ENCODE data around the gene GPX7.

The GPX7 gene

DNA sequence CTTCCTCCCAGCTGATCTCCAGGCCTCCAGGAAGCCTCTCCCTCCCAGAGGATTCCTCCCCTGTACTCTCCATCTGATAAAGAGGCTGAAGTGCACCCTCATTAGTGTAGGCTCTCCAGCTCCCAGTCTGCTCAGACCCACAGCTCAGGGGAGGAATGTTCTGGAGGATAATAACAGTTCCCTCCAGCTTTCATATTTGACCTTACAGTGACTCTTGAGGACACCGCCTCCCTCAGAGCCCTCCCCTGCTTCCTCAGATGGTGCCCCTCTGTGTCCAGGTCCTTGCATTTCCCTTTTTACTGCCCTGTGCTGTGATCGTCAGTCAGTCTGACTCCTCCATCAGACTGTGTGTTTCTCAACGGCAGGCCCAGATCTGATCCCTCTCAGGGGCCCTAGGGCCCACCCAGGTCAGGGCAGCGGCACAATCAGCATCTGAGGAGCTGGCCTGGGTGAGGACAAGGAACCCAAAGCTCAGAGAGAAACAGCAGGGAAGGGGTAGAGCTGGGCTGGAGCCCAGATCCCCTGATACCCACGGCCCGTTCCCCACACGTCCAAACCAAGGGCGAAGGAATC lies 29.7 kb downstream of the GPX7 start:
- FAIRE-seq = peak; percentile 91

DNA sequence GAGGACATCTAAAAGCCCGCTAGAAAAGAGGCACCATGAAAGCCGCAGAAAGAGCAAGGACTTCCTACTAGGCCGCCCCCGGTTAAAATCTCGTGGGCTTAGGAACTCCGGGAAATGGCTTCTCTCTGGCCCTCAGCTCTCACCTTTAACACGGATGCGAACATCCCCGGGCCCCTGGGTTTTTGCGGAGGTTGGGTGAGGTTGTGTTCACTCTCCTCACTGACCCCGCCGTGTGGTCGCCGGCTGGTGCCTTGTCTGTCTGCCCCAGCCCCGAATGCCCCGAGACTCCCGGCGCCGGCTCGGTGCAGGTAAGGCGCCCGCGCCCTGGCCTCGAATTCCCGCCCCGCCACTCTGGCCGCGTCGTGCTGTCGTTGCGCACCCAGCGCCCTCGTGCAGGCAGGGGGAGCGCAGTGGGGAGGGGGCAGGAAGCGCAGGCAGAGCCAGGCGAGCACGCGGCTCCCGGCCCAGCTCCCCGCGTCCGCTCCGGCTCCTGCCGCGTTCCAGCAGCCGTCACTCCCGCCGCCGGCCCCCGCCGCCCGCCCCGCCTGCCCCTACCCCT lies 30.6 kb downstream of the GPX7 start, which contains the start of gene SHISAL2A:
TSS of gene SHISAL2A (plus strand) at position 437 of the 559 bp plus-strand sequence. CDS start 326 bp downstream, outside the sequence.
- FAIRE-seq = no peak

DNA sequence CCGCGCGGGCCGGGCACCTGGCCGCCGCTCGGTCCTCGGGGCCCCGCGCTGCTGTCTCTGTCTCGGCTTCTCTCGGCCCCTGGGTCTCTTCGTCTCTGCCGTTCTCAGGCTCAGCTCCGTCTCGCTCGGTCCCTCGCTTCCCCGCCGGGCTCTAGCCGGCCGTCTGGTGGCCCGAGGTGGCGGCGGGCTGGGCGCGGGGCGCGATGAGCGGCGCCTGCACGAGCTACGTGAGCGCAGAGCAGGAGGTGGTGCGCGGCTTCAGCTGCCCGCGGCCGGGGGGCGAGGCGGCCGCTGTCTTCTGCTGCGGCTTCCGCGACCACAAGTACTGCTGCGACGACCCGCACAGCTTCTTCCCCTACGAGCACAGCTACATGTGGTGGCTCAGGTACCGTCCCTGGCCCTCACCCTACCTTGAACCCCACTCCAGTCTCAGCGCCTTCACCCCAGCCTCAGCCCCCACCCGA lies 31.2 kb downstream of the GPX7 start:
- no peak for FAIRE-seq

DNA sequence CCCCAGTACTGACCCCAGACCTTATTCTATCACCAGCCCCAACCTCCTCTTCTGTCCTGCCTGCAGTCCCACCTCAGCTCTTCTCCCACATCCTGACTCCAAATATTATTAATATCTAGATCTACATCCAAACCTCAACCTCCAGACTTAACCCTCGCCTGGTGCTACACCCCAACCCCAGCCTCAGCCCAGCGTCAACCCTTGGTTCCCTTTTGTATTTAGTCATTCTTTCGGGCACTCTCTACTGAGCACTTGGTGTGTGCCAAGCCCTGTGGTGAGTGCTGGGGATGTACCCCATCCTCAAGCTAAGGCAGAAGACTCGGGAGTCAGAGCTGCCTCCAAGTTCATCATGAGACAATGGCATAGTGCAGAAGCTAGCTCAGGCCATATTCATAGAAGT lies 31.9 kb downstream of the GPX7 start:
- no peak for FAIRE-seq

DNA sequence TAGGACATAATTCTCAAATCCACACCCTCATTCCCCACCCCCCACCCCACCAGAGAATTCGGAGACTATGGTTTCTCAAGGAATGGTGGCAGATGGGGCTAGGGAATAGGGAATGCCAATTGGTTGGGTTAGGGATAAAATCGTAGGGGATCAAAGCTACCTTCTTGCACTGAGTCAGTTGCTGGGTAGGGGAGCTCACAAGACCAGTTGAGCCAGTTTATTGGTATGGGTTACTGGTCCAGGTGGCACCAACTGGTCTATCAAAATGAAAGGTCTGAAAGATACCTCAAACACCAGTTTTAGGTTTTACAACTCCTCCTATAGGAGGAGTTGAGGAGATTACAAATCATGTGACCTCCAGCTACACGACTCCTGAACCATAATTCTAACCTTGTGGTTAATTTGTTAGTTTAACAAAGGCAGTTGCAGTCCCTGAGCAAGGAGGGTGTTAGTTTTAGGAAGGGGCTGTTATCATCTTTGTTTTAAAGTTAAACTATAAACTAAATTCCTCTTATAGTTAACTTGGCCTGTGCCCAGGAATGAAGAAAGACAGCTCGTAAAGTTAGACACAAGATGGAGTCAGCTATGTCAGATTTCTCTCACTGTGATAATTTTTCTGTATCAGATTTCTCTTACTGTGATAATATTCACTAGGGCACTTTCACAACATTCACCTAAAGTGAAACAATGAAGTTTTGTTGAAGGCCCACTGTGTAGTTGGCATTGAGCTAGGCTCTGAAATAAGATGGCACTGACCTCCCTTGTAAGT lies 33.3 kb downstream of the GPX7 start:
- FAIRE-seq = no peak

DNA sequence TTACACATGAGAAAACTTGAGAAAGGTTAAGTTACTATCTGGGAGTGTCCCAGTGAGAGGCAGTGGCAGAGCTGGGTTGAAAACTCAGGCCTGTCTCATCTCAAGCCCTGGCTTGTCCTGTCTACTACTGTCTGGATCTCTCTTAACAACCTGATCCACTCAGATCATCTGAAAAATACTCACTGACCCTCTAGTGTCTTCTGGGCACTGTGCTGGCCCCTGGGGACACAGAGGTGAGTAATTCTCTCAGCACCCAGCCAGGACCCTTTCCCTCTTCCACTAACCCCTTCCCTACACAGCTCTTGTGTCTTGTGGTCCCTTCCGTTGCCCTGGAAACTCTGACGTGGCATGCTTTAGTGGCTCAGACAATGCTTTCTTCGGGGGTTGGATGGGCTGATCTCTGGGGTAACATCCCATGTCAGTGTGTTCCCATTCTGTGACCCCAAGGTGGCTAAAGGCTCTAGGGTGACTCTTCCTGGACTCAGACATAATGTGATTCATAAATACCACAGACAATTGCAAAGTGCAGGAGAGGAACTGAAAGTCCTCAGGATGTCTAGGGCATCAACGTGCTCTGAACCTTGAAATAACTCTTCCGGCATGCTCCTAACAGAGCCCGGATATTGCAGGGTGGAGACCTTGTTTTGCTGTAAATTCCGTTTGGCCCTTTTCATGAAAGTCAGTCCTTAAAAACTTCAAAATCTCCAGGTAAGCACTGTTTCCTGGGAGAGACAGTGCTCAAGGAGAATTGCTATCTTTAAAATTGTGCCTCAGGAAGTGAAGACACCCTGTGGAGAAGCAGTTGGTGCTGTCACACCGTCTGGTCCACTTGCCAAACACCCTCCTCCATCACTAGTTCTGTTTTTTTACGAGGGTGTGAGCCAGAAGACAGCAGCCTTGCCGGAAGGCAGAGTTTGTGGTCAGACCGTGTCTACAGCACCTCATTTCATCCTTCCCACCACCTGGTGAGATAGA lies 34.8 kb downstream of the GPX7 start:
- no peak for FAIRE-seq

DNA sequence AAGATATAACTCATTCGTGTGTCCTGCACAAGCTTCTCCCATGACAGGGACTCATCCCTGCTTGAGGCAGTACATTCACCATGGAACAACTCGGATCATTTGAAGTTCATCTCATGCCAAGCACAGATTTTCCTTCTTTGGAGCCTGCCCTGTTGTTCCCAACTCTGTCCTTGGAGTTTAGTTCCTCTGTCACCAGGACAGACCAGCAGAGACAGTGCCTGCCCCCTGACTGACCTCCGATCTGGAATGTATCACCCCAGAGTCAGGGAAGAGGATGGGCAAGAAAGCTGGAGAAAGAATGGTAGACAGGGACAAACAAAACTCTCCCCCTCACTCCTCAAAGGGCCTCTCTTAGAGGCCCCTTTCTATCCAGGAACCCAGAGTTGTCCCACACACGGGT lies 35.8 kb downstream of the GPX7 start:
- FAIRE-seq = no peak

DNA sequence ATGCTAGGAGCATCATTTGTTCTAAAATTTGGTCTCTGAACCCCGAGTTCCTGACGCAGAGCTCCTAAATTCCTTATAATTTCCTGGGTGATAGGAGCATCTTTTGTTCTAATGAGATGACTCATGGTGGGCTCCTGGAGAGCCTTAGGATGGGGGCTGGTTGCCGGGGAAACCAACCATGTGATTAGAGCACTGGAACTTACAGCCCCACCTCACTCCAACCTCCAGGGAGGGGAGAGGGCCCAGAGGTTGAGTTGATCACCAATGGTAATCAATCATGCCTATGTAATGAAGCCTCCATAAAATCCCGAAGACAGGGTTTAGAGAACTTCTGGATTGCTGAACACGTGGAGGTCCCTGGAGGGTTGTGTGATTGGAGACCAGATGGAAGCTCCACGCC lies 38.5 kb downstream of the GPX7 start:
- no peak for FAIRE-seq

DNA sequence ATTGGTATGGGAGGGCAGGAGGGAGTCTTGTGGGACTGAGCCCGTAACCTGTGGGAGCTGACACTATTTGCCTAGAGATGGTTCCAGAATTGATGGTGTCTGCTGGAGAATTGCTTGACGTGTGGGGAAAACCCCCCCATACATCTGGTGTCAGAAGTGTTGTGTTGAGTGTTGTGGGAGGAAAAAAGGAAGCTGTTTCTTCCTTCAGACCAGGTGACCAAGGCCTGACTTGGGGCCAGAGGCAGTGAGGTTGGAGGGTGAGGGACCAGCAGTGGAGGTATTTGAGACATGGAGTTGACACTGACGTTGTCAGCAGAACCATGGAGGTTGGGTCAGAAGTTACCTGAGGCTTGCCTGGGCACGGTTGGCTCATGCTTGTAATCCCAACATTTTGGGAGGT lies 39.1 kb downstream of the GPX7 start:
- FAIRE-seq = no peak

DNA sequence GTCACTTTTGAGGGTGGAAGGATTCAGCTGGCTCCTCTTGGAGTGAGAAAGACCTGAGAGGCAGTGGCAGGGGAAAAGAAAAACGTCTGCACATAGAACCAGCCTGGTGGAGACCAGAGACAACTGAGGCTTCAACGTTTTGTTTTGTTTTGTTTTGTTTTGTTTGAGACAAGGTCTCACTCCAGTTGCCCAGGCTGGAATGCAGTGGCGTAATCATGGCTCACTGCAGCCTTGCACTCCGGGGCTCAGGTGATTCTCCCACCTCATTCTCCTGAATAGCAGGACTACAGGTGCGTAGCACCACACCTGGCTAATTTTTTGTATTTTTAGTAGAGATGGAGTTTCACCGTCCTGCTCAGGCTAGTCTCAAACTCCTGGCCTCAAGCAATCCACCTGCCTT lies 43.1 kb downstream of the GPX7 start:
- FAIRE-seq = no peak

DNA sequence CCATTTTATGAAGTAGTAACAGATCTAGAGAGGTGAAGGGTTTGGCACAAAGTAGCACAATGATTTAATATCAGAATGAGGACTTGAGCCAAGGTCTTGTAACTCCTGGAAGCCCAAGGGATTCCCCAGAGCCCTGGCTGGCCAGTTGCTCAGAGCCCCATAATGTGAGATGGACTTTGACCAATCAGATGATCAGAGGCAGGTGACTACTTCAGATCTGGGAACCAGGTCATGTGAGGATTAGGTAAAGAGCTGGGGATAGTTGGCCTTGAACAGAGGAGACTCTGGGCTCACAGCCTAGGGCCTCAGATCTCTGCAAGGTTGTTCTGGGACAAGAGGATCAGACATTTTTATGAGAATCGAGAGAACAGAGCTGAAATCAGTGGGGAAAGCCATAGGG lies 49.7 kb downstream of the GPX7 start:
- no peak for FAIRE-seq

DNA sequence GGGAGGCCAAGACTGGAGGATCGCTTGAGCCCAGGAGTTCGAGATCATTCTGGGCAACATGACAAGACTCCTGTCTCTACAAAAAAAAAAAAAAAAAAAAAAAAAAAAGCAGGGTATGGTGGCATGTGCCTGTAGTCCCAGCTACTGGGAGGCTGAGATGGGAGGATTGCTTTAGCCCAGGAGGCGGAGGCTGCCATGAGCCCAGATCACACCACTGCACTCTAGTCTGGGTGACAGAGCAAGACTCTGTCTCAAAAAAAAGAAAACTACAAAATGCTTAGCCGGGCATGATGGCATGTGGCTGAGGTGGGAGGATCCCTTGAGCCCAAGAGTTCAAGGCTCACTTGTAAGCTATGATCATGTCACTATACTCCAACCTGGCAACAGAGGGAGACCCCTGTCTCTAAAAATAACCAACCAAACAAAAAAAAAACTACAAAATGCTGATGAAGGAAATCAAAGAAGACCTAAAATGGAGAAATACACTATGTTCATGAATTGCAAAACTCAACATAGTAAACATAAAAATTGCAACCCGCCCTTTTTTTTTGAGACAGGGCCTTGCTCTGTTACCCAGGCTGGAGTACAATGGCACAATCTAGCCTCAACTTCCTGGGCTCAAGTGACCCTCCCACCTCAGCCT lies 51.2 kb downstream of the GPX7 start:
- FAIRE-seq = no peak

DNA sequence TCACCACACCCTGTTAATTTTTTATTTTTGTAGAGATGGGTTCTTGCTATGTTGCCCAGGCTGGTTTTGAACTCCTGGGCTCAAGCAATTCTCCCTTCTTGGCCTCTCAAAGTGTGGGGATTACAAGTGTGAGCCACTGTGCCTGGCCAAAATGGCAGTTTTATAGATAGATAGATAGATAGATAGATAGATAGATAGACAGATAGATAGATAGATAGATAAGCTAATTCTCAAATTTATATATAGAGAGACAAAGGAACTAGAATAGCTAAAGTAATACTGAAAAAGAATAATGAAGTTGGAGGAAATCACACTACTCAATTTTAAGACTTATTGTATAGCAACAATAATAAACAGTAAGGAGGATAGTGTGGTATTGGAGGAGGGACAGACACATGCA lies 51.9 kb downstream of the GPX7 start:
- FAIRE-seq = no peak

DNA sequence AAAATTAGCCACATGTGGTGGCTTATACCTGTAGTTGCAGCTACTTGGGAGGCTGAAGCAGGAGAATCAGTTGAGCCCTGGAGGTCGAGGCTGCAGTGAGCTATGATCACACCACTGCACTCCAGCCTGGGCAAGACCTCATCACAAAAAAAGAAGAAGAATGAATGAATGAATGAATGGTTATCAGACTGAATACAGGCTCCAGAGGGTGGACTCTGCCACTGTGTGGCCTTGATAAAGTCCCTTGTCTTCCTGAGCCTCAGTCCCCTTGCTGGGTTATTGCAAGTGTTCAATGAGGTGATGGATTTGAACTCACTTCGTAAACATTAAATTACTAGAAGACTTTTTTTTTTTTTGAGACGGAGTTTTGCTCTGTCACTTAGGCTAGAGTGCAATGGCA lies 55.5 kb downstream of the GPX7 start:
- FAIRE-seq = no peak

All from endometrium (tissue), 2 donors.